ENCODE measurements around the gene TRMU.

The TRMU gene

GRCh38 chr22:46363611-46364321 is 28.3 kb downstream of the TRMU start:
- Histone ChIP-seq H3K4me3 (ENCODE audit: low read length) (no peak overlapping the region), H3K9me3 (ENCODE audit: control insufficient read depth, insufficient read depth, low read length) (no peaks in the 10 kb centered on the region), H3K27ac (ENCODE audit: low read length) (no peak overlapping the region), H3K36me3 (ENCODE audit: control insufficient read depth, insufficient read depth, low read length) (0 out of 2 replicates have a peak, but pooled peaks cover 2% of the 10 kb centered on the region), H3K4me1 (ENCODE audit: control insufficient read depth, insufficient read depth, low read length) (peaks cover 7% of the 10 kb centered on the region), H3K27me3 (ENCODE audit: control insufficient read depth, insufficient read depth, low read length) (no peaks in the 10 kb centered on the region)
- no peak for DNase-seq (ENCODE audit: low read depth, low spot score)
- WGBS (ENCODE audit: insufficient coverage, insufficient read length): no CpG with 5 or more reads among the region's 35 CpGs

- Histone ChIP-seq H3K27me3 (ENCODE audit: control insufficient read depth, insufficient read depth, low read length) (no peaks in the 10 kb centered on the region), H3K9me3 (ENCODE audit: control insufficient read depth, insufficient read depth, low read length) (no peaks in the 10 kb centered on the region), H3K27ac (ENCODE audit: low read length) (no peak overlapping the region), H3K4me1 (ENCODE audit: control insufficient read depth, insufficient read depth, low read length) (peaks cover 7% of the 10 kb centered on the region), H3K4me3 (ENCODE audit: low read length) (no peak overlapping the region), H3K36me3 (ENCODE audit: control insufficient read depth, insufficient read depth, low read length) (0 out of 2 replicates have a peak, but pooled peaks cover 2% of the 10 kb centered on the region)
- WGBS (ENCODE audit: insufficient coverage, insufficient read length): no CpG with 5 or more reads among the region's 26 CpGs
- no peak for DNase-seq (ENCODE audit: low read depth, low spot score)
These were observed 29.0 kb downstream of the TRMU start for GRCh38 chr22:46364341-46365165.

DNA sequence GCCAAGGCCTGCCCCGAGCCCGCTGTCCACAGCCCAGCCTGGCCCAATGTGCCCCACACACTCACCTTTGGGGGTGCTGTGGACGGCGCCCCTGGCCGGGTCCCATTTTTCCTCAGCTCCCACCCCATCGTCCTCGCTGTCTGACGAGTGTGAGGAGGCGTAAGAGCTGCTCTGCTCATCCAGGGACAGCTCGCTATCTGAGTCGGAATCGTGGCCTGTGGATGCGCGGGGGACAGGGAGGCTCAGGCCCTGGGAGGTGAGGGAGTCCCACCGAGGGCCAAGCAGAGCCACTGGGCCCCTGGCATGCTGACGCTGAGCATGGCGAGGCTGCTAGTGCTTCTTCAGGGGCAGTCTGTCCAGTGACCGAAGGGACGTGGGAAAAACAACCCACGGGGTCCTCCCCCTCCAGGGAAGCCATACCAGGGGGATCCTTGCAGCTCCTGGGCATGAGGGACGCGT is 29.7 kb downstream of the TRMU start:
- Histone ChIP-seq H3K27ac (ENCODE audit: low read length) (no peak overlapping the region), H3K4me1 (ENCODE audit: control insufficient read depth, insufficient read depth, low read length) (peaks cover 7% of the 10 kb centered on the region), H3K9me3 (ENCODE audit: control insufficient read depth, insufficient read depth, low read length) (no peaks in the 10 kb centered on the region), H3K27me3 (ENCODE audit: control insufficient read depth, insufficient read depth, low read length) (no peaks in the 10 kb centered on the region), H3K4me3 (ENCODE audit: low read length) (no peak overlapping the region), H3K36me3 (ENCODE audit: control insufficient read depth, insufficient read depth, low read length) (0 out of 2 replicates have a peak, but pooled peaks cover under 1% of the 10 kb centered on the region)
- no peak for DNase-seq (ENCODE audit: low read depth, low spot score)
- WGBS (ENCODE audit: insufficient coverage, insufficient read length): no CpG with 5 or more reads among the region's 22 CpGs

GRCh38 chr22:46366327-46366731 is 30.8 kb downstream of the TRMU start:
- no peak overlapping the region for H3K27ac ChIP-seq (ENCODE audit: low read length)
- DNase-seq (ENCODE audit: low read depth, low spot score): no peak
- no peaks in the 10 kb centered on the region; the same call in 1 of the 2 replicates for H3K36me3 ChIP-seq (ENCODE audit: control insufficient read depth, insufficient read depth, low read length)
- H3K4me3 ChIP-seq (ENCODE audit: low read length): no peak overlapping the region
- no peaks in the 10 kb centered on the region for H3K9me3 ChIP-seq (ENCODE audit: control insufficient read depth, insufficient read depth, low read length)
- no peaks in the 10 kb centered on the region for H3K27me3 ChIP-seq (ENCODE audit: control insufficient read depth, insufficient read depth, low read length)
- WGBS (ENCODE audit: insufficient coverage, insufficient read length): no CpG with 5 or more reads among the region's 19 CpGs
- peaks cover 7% of the 10 kb centered on the region for H3K4me1 ChIP-seq (ENCODE audit: control insufficient read depth, insufficient read depth, low read length)

DNA sequence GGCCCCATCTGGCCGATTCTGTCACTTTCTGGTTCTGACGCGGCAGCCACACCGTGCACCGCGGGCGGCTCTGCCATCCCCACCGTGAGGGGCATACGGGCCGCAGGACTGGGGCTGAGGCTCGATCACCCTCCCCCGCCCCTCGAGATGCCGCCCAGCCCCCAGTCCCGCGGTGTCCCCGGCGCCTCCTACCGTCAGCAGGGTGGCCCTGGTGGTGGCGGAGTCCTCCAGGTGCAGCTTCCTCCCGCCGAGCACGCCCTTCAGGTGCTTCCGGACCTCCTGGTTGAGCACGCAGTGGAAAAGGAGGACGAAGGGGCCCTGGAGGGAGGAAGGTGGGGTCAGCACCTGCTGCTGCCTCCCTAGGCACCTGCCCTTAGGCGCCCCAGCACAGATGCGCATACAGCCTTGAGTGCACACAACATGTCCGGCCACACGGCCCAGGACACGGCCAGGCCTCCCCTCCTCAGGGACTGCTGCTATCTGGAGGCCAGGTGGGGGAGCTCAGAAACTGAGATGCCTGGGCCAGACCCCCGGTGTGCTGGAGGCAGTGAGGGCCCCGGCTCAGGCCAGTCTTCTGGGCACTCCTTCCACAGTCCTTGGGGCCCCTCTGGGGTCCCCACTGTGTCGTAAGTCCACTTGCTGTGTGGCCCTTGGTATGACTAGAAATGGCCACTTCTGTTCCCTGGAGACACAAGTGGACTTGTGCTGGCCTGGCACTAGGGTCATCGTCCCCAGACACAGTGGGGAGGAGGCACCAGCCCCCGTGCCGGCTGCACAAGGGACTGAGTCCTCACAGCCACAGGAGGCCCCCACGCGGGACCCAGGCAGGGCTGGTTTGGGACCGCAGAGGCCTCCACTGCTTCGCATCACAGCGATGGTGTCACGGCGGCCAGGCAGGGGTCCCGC is 31.5 kb downstream of the TRMU start:
- Histone ChIP-seq H3K27me3 (ENCODE audit: control insufficient read depth, insufficient read depth, low read length) (no peaks in the 10 kb centered on the region), H3K27ac (ENCODE audit: low read length) (no peak overlapping the region), H3K4me3 (ENCODE audit: low read length) (no peak overlapping the region), H3K4me1 (ENCODE audit: control insufficient read depth, insufficient read depth, low read length) (peaks cover 7% of the 10 kb centered on the region), H3K9me3 (ENCODE audit: control insufficient read depth, insufficient read depth, low read length) (no peaks in the 10 kb centered on the region), H3K36me3 (ENCODE audit: control insufficient read depth, insufficient read depth, low read length) (no peaks in the 10 kb centered on the region; the same call in 1 of the 2 replicates)
- no CpG with 5 or more reads among the region's 45 CpGs for WGBS (ENCODE audit: insufficient coverage, insufficient read length)
- DNase-seq (ENCODE audit: low read depth, low spot score): no peak

DNA sequence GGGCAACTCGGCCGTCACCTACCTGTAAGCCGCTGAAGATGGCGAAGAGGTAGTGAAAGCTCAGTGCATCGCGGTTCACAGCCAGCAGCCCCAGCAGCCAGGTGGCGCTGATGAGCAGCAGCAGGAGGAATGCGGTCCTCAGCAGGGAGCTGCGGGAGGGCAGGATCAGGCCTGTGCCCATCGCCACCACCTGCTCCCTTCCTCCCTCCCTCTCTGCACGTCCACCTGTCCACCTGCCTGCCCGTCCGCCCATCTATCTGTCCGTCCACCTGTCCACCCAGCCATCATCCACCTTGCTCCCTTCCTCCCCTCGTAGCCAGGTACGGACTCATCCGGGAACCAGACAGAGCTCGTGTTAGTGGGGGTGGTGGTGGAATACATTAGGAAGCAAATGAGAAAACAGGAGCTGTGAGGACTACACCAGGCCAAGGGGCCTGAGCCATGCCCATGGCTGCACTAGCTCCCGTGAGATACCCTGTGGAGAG is 32.2 kb downstream of the TRMU start:
- WGBS (ENCODE audit: insufficient coverage, insufficient read length): no CpG with 5 or more reads among the region's 19 CpGs
- H3K4me3 ChIP-seq (ENCODE audit: low read length): no peak overlapping the region
- no peaks in the 10 kb centered on the region for H3K9me3 ChIP-seq (ENCODE audit: control insufficient read depth, insufficient read depth, low read length)
- peak; percentile 68 for DNase-seq (ENCODE audit: low read depth, low spot score)
- peaks cover 7% of the 10 kb centered on the region for H3K4me1 ChIP-seq (ENCODE audit: control insufficient read depth, insufficient read depth, low read length)
- H3K27me3 ChIP-seq (ENCODE audit: control insufficient read depth, insufficient read depth, low read length): no peaks in the 10 kb centered on the region
- no peak overlapping the region for H3K27ac ChIP-seq (ENCODE audit: low read length)
- H3K36me3 ChIP-seq (ENCODE audit: control insufficient read depth, insufficient read depth, low read length): no peaks in the 10 kb centered on the region; the same call in 1 of the 2 replicates

DNA sequence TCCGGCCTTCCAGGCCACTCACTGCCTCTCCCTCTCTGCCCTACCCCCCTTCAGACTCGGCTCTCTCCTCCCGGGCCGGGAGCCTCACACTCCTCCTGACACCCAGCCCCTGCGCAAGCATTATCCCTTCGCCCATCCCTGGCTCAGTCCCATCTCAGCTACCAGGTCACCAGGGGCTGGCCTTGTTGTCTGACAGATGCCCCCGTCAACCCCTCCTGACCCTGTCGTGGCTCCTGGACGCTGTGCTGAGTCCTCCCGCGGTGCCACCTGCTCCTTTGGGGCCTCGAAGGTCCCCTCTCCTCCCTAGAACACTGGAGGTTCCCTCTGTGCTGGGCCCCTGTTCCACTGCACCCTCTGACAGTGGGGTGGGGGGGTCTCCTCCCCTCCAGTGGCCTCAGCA is 32.9 kb downstream of the TRMU start:
- Histone ChIP-seq H3K27me3 (ENCODE audit: control insufficient read depth, insufficient read depth, low read length) (no peaks in the 10 kb centered on the region), H3K4me1 (ENCODE audit: control insufficient read depth, insufficient read depth, low read length) (peaks cover 7% of the 10 kb centered on the region), H3K36me3 (ENCODE audit: control insufficient read depth, insufficient read depth, low read length) (no peaks in the 10 kb centered on the region; the same call in 1 of the 2 replicates), H3K4me3 (ENCODE audit: low read length) (no peak overlapping the region), H3K9me3 (ENCODE audit: control insufficient read depth, insufficient read depth, low read length) (no peaks in the 10 kb centered on the region), H3K27ac (ENCODE audit: low read length) (no peak overlapping the region)
- WGBS (ENCODE audit: insufficient coverage, insufficient read length): no CpG with 5 or more reads among the region's 12 CpGs
- no peak for DNase-seq (ENCODE audit: low read depth, low spot score)

- Histone ChIP-seq H3K27ac (ENCODE audit: low read length) (no peak overlapping the region), H3K4me3 (ENCODE audit: low read length) (no peak overlapping the region), H3K36me3 (ENCODE audit: control insufficient read depth, insufficient read depth, low read length) (no peaks in the 10 kb centered on the region; the same call in 1 of the 2 replicates), H3K9me3 (ENCODE audit: control insufficient read depth, insufficient read depth, low read length) (no peaks in the 10 kb centered on the region), H3K27me3 (ENCODE audit: control insufficient read depth, insufficient read depth, low read length) (no peaks in the 10 kb centered on the region), H3K4me1 (ENCODE audit: control insufficient read depth, insufficient read depth, low read length) (peaks cover 7% of the 10 kb centered on the region)
- no CpG with 5 or more reads among the region's 31 CpGs for WGBS (ENCODE audit: insufficient coverage, insufficient read length)
- no peak for DNase-seq (ENCODE audit: low read depth, low spot score)
These were observed 33.6 kb downstream of the TRMU start for GRCh38 chr22:46368871-46369715.

DNA sequence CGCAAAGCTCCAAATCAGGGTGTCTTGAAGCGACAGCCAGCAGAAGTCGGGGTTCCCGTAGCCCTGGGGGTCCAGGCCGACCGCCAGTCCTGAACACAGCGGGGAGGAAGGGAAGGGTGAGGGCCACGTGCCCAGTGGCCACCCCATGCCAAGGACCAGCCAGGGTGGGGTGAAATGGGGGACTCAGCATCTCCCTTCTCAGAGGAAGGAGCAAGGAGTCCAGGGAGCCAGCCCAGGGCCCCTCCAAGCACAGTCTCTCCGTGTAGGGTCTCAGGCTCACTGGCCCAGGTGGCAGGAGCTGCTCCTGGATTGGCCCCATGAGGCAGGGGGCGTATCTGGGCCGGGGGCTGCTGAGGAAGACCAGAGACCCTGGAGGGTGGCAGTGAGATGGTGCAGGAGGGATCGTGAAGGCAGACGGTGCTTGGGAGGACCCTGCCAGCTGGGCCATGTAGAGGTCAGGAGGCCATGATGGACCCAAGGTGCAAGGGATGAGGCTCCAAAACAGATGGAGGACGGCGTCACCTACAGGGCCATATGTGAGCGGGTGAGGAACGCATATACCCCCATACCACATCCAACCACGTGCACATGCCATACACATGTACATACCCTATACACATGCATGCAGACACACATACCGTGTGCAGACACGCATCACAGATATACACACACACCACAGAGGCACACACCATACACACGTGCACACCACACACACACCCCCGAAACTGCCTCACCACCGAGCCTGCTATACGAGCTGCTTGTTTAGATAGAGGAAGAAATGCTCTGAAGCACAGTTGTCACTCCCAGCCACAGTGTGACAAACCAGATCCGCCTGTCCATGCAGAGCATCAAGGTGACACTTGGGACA is 34.4 kb downstream of the TRMU start:
- Histone ChIP-seq H3K36me3 (ENCODE audit: control insufficient read depth, insufficient read depth, low read length) (no peaks in the 10 kb centered on the region; the same call in 1 of the 2 replicates), H3K4me1 (ENCODE audit: control insufficient read depth, insufficient read depth, low read length) (peaks cover 7% of the 10 kb centered on the region), H3K27me3 (ENCODE audit: control insufficient read depth, insufficient read depth, low read length) (no peaks in the 10 kb centered on the region), H3K27ac (ENCODE audit: low read length) (no peak overlapping the region), H3K9me3 (ENCODE audit: control insufficient read depth, insufficient read depth, low read length) (no peaks in the 10 kb centered on the region), H3K4me3 (ENCODE audit: low read length) (no peak overlapping the region)
- no peak for DNase-seq (ENCODE audit: low read depth, low spot score)
- no CpG with 5 or more reads among the region's 25 CpGs for WGBS (ENCODE audit: insufficient coverage, insufficient read length)

Measured in iPS DF 6.9 (cell line).